ENCODE measurements around the gene JARID2. TPM values are rescaled to one million over a fixed set of nuclear protein-coding genes. Genes with fewer than 3 reads are reported as not detected.

JARID2 gene
- total RNA-seq, 4 donors from 2014 or later = 11.6 to 22.5 (median 16.4) TPM

GRCh38 chr6:15335916-15336315 lies 90.0 kb downstream of the JARID2 start:
- Histone ChIP-seq H3K27me3 (no peaks in the 10 kb centered on the region), H3K27ac (no peak overlapping the region), H3K4me3 (no peak overlapping the region), H3K9me3 (no peaks in the 10 kb centered on the region), H3K4me1 (peaks cover 23 to 29% of the 10 kb centered on the region in 2 donors), H3K36me3 (no peaks in the 10 kb centered on the region)
- no peak for TF ChIP-seq CTCF (IDR thresholded peaks at IDR 0.05 in 4 of 5, conservative IDR thresholded peaks at IDR 0.05 in 1 of 5)
- no peak for TF ChIP-seq POLR2A (IDR thresholded peaks at IDR 0.05)
- no peak for DNase-seq
- ATAC-seq = no peak
- in situ Hi-C loops (cut with MboI; ENCODE audit: low sequenced_read_pairs in 4 of 4) = no loop called here
- intact Hi-C loops (cut with DNase I; ENCODE audit: low total_unique reads) = no loop called here

GRCh38 chr6:15336900-15337560 lies 91.2 kb downstream of the JARID2 start:
- no peak overlapping the region for H3K4me3 ChIP-seq
- no peak overlapping the region for H3K27ac ChIP-seq
- ATAC-seq = no peak
- DNase-seq = no peak
- no peak for TF ChIP-seq POLR2A (IDR thresholded peaks at IDR 0.05)
- no peaks in the 10 kb centered on the region for H3K36me3 ChIP-seq
- peaks cover 22 to 29% of the 10 kb centered on the region in 2 donors for H3K4me1 ChIP-seq
- in situ Hi-C loops (cut with MboI; ENCODE audit: low sequenced_read_pairs in 4 of 4) (no loop called here), intact Hi-C loops (cut with DNase I; ENCODE audit: low total_unique reads) (no loop called here)
- H3K9me3 ChIP-seq = no peaks in the 10 kb centered on the region
- no peaks in the 10 kb centered on the region for H3K27me3 ChIP-seq

- Histone ChIP-seq H3K9me3 (no peaks in the 10 kb centered on the region), H3K27ac (no peak overlapping the region), H3K36me3 (no peaks in the 10 kb centered on the region), H3K27me3 (no peaks in the 10 kb centered on the region), H3K4me1 (peaks cover 17 to 26% of the 10 kb centered on the region in 2 donors), H3K4me3 (no peak overlapping the region)
- TF ChIP-seq POLR2A (IDR thresholded peaks at IDR 0.05) = no peak
- no peak for TF ChIP-seq CTCF (IDR thresholded peaks at IDR 0.05 in 4 of 5, conservative IDR thresholded peaks at IDR 0.05 in 1 of 5)
- in situ Hi-C loops (cut with MboI; ENCODE audit: low sequenced_read_pairs in 4 of 4) (no loop called here), intact Hi-C loops (cut with DNase I; ENCODE audit: low total_unique reads) (no loop called here)
- no peak for DNase-seq
- no peak for ATAC-seq
Measured at GRCh38 chr6:15337582-15337981, 91.7 kb downstream of the JARID2 start.

GRCh38 chr6:15338476-15338875 lies 92.6 kb downstream of the JARID2 start:
- ATAC-seq (no peak), DNase-seq (no peak)
- intact Hi-C loops (cut with DNase I; ENCODE audit: low total_unique reads) (no loop called here), in situ Hi-C loops (cut with MboI; ENCODE audit: low sequenced_read_pairs in 4 of 4) (no loop called here)
- H3K27me3 ChIP-seq = no peaks in the 10 kb centered on the region
- no peak for TF ChIP-seq CTCF (IDR thresholded peaks at IDR 0.05 in 4 of 5, conservative IDR thresholded peaks at IDR 0.05 in 1 of 5)
- TF ChIP-seq POLR2A (IDR thresholded peaks at IDR 0.05) = no peak
- H3K27ac ChIP-seq = no peak overlapping the region
- H3K36me3 ChIP-seq = no peaks in the 10 kb centered on the region
- H3K4me3 ChIP-seq = no peak overlapping the region
- H3K9me3 ChIP-seq = no peaks in the 10 kb centered on the region
- H3K4me1 ChIP-seq = peaks cover 24 to 29% of the 10 kb centered on the region in 2 donors

- peaks cover 30 to 35% of the 10 kb centered on the region in 2 donors for H3K4me1 ChIP-seq
Measured at GRCh38 chr6:15339081-15339480, 93.2 kb downstream of the JARID2 start.

More at GRCh38 chr6:15339081-15339480, 93.2 kb downstream of the JARID2 start:
- no peak overlapping the region for H3K27ac ChIP-seq
- DNase-seq = no peak
- in situ Hi-C loops (cut with MboI; ENCODE audit: low sequenced_read_pairs in 4 of 4) = no loop called here
- intact Hi-C loops (cut with DNase I; ENCODE audit: low total_unique reads) = no loop called here
- TF ChIP-seq CTCF (IDR thresholded peaks at IDR 0.05 in 4 of 5, conservative IDR thresholded peaks at IDR 0.05 in 1 of 5) (no peak), POLR2A (IDR thresholded peaks at IDR 0.05) (no peak)
- H3K9me3 ChIP-seq = no peaks in the 10 kb centered on the region
- no peak for ATAC-seq
- no peaks in the 10 kb centered on the region for H3K36me3 ChIP-seq
- no peaks in the 10 kb centered on the region for H3K27me3 ChIP-seq
- no peak overlapping the region for H3K4me3 ChIP-seq

All from gastrocnemius medialis (tissue), 4 donors.